GM21825 (cell line): ENCODE data around the gene ROM1.
"Not testable (repeated sequence)": the region's sequence is repeated elsewhere in the genome, so short reads cannot be mapped to it uniquely, and the experiment has no call there.

Experiments
- ATAC-seq: cut with Tn5 transposase; IDR thresholded peaks from one replicate; pipeline ENCODE4 v1.9.1; 2021; ENCODE audit warnings: mild to moderate bottlenecking, moderate library complexity; ENCODE audit not compliant: unreplicated experiment

ROM1 gene, protein sequence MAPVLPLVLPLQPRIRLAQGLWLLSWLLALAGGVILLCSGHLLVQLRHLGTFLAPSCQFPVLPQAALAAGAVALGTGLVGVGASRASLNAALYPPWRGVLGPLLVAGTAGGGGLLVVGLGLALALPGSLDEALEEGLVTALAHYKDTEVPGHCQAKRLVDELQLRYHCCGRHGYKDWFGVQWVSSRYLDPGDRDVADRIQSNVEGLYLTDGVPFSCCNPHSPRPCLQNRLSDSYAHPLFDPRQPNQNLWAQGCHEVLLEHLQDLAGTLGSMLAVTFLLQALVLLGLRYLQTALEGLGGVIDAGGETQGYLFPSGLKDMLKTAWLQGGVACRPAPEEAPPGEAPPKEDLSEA

DNA sequence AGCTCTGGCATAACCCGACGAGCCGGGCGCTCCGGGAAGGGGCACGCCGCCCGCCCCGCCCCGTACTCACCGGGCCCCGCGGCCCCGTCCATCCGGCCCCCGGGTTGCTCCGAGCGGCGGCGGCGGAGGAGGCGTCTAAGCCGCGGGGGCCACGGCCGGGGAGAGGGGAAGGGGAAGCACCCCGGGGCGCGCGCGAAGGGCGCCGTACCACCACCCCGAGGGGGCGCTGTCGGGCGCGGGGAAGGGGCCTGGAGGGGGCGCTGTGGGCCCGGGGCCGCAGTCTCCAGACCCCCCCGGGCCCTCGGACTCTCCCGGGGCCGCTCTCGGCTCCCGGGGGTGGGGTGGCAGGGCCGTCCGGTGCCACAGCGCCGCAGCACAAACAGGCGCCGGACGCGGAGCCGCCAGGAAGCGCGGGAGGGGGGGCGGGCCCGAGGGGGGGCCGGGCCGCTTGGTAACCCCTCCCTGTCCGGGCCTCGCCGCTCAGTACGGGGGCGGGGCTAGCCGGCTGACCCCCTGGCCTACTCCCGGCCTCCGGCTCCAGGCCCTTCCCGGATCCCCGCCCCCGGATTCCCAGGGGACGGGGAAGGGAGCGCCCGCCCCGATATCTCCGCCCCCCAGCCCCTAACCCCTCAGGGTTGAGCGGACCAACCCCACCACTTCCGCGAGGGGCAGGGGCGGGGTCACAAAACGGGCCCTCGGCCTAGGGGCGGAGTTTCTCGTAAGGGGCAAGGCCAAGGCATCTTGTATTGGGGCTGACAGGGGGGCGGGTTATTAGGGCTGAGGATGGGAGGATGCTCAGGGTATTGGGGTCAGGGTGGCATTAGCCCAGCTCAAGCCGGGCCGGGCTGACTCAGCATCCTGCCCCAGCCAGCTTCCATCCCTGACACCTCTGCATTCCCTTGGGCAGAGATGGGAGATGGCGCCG is at the start of gene ROM1, which contains the start of gene EML3:
Gene ROM1, plus strand, starts transcription at position 892 of the 925 bp plus-strand sequence. Its CDS starts 25 bp downstream, at position 917.
Gene EML3, minus strand, starts transcription at position 410 of the 925 bp plus-strand sequence. Its CDS starts 318 bp downstream, at position 92.
- ATAC-seq: peak; percentile 58

DNA sequence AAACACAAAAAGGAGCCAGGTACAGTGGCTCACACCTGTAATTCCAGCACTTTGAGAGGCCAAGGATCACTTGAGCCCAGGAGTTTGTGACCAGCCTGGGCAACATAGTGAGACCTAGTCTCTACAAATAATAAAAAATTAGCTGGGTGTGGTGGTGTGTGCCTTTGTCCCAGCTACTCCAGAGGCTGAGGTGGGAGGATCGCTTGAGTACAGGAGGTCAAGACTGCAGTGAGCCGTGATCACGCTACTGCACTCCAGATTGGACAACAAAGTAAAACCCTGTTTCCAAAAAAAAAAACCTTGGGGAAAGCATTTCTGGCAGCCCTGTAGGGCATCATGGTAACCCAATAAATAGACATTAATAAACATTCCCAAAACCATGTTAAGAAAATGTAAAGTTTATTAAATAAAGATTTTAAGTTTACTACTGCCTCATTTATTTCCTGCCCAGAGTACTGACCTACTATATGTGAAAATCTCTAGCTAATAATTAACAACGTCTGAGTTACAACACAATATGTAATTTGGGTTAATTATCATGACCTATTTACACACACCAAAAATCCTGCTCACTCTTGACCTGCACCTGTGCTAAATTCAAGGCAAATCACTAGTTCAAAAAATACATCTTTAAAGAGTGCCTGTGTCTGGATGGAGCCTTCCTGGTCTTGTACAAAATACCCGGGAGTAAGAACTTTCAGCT is 47.8 kb upstream of the ROM1 start:
- ATAC-seq: no peak

GRCh38 chr11:62566247-62566646 is 46.8 kb upstream of the ROM1 start:
- no peak for ATAC-seq

GRCh38 chr11:62567018-62567633 is 45.9 kb upstream of the ROM1 start:
- no peak for ATAC-seq

- no peak for ATAC-seq
These were observed 43.4 kb upstream of the ROM1 start for GRCh38 chr11:62569611-62570010.

- not testable (repeated sequence) for ATAC-seq
These were observed 42.2 kb upstream of the ROM1 start for GRCh38 chr11:62570903-62571302.

- not testable (repeated sequence) for ATAC-seq
These were observed 41.6 kb upstream of the ROM1 start for GRCh38 chr11:62571493-62571892.

- no peak for ATAC-seq
These were observed 40.6 kb upstream of the ROM1 start for GRCh38 chr11:62572431-62572830.

DNA sequence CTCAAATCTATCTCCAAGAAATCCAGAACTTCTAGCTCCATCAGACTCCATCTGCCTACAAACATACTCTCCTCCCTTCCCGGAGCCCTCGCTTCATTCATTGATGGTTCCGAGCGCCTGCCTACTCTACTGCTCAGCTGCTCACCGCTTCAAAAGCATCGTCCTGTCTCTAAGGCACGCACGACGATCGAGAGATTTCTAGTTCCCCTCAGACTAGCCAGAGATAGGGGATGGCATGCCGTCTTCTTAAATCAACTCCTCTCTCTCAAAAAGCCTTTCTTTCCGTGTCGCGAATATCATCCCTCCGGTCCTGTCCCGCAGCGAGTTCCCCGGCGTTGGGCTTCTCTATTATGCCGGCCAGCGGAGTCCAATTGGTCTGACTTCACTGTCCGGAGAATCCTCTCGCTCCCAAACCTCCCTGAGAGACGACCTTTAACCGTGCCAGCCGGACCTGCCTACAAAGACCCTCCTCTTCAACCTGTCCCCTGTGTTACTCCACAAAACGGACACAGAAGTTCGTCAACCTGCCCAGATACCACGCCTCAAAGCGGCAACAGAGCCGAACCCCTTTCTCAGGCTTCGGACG is 40.0 kb upstream of the ROM1 start:
- no peak for ATAC-seq

GRCh38 chr11:62573592-62574362 is 39.3 kb upstream of the ROM1 start, which contains the start of gene EEF1G:
Gene EEF1G, minus strand, starts transcription at chr11:62573891. Its CDS starts 49 bp downstream, at chr11:62573842.
- ATAC-seq: peak; percentile 83

- ATAC-seq: no peak
These were observed 38.5 kb upstream of the ROM1 start for GRCh38 chr11:62574363-62575071.

DNA sequence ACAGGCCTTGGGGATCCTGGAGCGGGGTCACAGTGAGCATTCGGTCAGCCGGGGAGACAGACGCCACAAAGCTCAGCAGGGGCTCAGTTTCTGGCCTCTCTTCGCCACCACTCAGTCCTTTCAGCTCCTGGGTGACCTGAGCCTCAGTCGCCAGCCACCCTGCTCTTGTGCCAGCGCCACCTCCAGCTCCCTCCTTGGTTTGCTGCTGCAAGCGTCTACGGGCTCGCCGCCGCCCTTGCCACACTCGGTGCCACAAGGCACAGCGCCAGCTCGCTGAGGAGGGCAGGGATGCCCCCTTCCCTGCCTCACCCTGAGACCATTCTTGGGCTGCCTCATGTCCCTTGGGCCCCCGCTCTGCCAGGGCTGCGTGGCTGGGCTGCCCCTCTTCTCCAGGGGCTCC is 37.9 kb upstream of the ROM1 start:
- ATAC-seq: no peak

- no peak for ATAC-seq
These were observed 37.2 kb upstream of the ROM1 start for GRCh38 chr11:62575837-62576236.

- ATAC-seq: no peak
These were observed 35.9 kb upstream of the ROM1 start for GRCh38 chr11:62577046-62577714.

GRCh38 chr11:62578541-62578940 is 34.5 kb upstream of the ROM1 start:
- ATAC-seq: no peak

- no peak for ATAC-seq
These were observed 33.8 kb upstream of the ROM1 start for GRCh38 chr11:62579252-62579651.

GRCh38 chr11:62580959-62581715 is 31.9 kb upstream of the ROM1 start:
- ATAC-seq: no peak
